Measurements from ENCODE around the gene SERPINA3.

SERPINA3 gene

GRCh38 chr14:94582199-94582750 is 29.9 kb upstream of the SERPINA3 start:
- Histone ChIP-seq H3K27ac (ENCODE audit: low read length) (no peak overlapping the region), H3K27me3 (ENCODE audit: low read depth, low read length) (peaks cover 16% of the 10 kb centered on the region), H3K4me2 (ENCODE audit: low read length) (no peak overlapping the region), H3K4me3 (ENCODE audit: low read length) (no peak overlapping the region), H3K79me2 (ENCODE audit: low read length) (no peaks in the 10 kb centered on the region), H2AFZ (ENCODE audit: low read depth, low read length) (no peak overlapping the region), H3K36me3 (replicated peaks; ENCODE audit: low read depth, low read length) (no peaks in the 10 kb centered on the region), H4K20me1 (ENCODE audit: insufficient read depth, low read length) (no peaks in the 10 kb centered on the region), H3K9me3 (ENCODE audit: insufficient read depth, low read length) (no peaks in the 10 kb centered on the region), H3K9ac (ENCODE audit: low read length) (no peak overlapping the region), H3K4me1 (ENCODE audit: low read length) (no peaks in the 10 kb centered on the region)
- TF ChIP-seq CTCF (IDR thresholded peaks at IDR 0.05; ENCODE audit: low read depth, low read length) (no peak), EZH2phosphoT487 (IDR thresholded peaks at IDR 0.05; ENCODE audit: low read depth) (no peak)

GRCh38 chr14:94582851-94583250 is 29.3 kb upstream of the SERPINA3 start:
- Histone ChIP-seq H4K20me1 (ENCODE audit: insufficient read depth, low read length) (no peaks in the 10 kb centered on the region), H3K36me3 (replicated peaks; ENCODE audit: low read depth, low read length) (no peaks in the 10 kb centered on the region), H2AFZ (ENCODE audit: low read depth, low read length) (no peak overlapping the region), H3K27me3 (ENCODE audit: low read depth, low read length) (peaks cover 20% of the 10 kb centered on the region), H3K4me3 (ENCODE audit: low read length) (no peak overlapping the region), H3K9ac (ENCODE audit: low read length) (no peak overlapping the region), H3K4me2 (ENCODE audit: low read length) (no peak overlapping the region), H3K9me3 (ENCODE audit: insufficient read depth, low read length) (no peaks in the 10 kb centered on the region), H3K27ac (ENCODE audit: low read length) (no peak overlapping the region), H3K4me1 (ENCODE audit: low read length) (no peaks in the 10 kb centered on the region), H3K79me2 (ENCODE audit: low read length) (no peaks in the 10 kb centered on the region)
- TF ChIP-seq CTCF (IDR thresholded peaks at IDR 0.05; ENCODE audit: low read depth, low read length) (no peak), EZH2phosphoT487 (IDR thresholded peaks at IDR 0.05; ENCODE audit: low read depth) (no peak)

- no peak overlapping the region for H3K4me3 ChIP-seq (ENCODE audit: low read length)
- H3K9ac ChIP-seq (ENCODE audit: low read length) = no peak overlapping the region
- H3K79me2 ChIP-seq (ENCODE audit: low read length) = no peaks in the 10 kb centered on the region
Observed at GRCh38 chr14:94583557-94583956, 28.6 kb upstream of the SERPINA3 start.

More at GRCh38 chr14:94583557-94583956, 28.6 kb upstream of the SERPINA3 start:
- TF ChIP-seq CTCF (IDR thresholded peaks at IDR 0.05; ENCODE audit: low read depth, low read length) = no peak
- no peak for TF ChIP-seq EZH2phosphoT487 (IDR thresholded peaks at IDR 0.05; ENCODE audit: low read depth)
- no peaks in the 10 kb centered on the region for H3K4me1 ChIP-seq (ENCODE audit: low read length)
- H3K27me3 ChIP-seq (ENCODE audit: low read depth, low read length) = peaks cover 27% of the 10 kb centered on the region
- no peaks in the 10 kb centered on the region for H3K9me3 ChIP-seq (ENCODE audit: insufficient read depth, low read length)
- H3K27ac ChIP-seq (ENCODE audit: low read length) = no peak overlapping the region
- no peaks in the 10 kb centered on the region for H3K36me3 ChIP-seq (replicated peaks; ENCODE audit: low read depth, low read length)
- no peak overlapping the region for H2AFZ ChIP-seq (ENCODE audit: low read depth, low read length)
- no peak overlapping the region for H3K4me2 ChIP-seq (ENCODE audit: low read length)
- H4K20me1 ChIP-seq (ENCODE audit: insufficient read depth, low read length) = no peaks in the 10 kb centered on the region

Measured in OCI-LY3 (cell line).